IPS-20b (cell line): ENCODE measurements around the gene DNAH6.

Experiments used
- H3K27ac ChIP-seq: one replicate; pipeline ENCODE4 v1.5.1; 2013; ENCODE audit warnings: low read length
- H3K27me3 ChIP-seq: 2 replicates; pipeline ENCODE4 v1.6.1; 2013; ENCODE audit warnings: mild to moderate bottlenecking, low read length, inconsistent platforms; ENCODE audit not compliant: insufficient read depth
- H3K36me3 ChIP-seq: 2 replicates; pipeline ENCODE4 v1.6.1; 2013; ENCODE audit warnings: low read depth, mild to moderate bottlenecking, inconsistent platforms, low read length, moderate library complexity; ENCODE audit not compliant: insufficient read depth
- H3K4me1 ChIP-seq: 2 replicates; pipeline ENCODE4 v1.6.1; 2013; ENCODE audit warnings: mild to moderate bottlenecking, control low read depth, inconsistent platforms, low read length, moderate library complexity; ENCODE audit not compliant: insufficient read depth
- H3K4me3 ChIP-seq: 2 replicates; pipeline ENCODE4 v1.5.1; 2013; ENCODE audit warnings: mild to moderate bottlenecking, low read length, inconsistent platforms
- H3K9ac ChIP-seq: 2 replicates; pipeline ENCODE4 v1.6.1; 2013; ENCODE audit warnings: low read depth, mild to moderate bottlenecking, inconsistent platforms, low read length, moderate library complexity
- H3K9me3 ChIP-seq: 2 replicates; pipeline ENCODE4 v1.6.1; 2013; ENCODE audit warnings: mild to moderate bottlenecking, low read depth, low read length, inconsistent platforms; ENCODE audit not compliant: insufficient read depth

Gene DNAH6

GRCh38 chr2:84727315-84727714, 211.0 kb downstream of the DNAH6 start:
- H3K4me3 ChIP-seq = no peak overlapping the region
- H3K9me3 ChIP-seq = no peaks in the 10 kb centered on the region
- no peaks in the 10 kb centered on the region for H3K4me1 ChIP-seq

GRCh38 chr2:84729224-84729623, 212.9 kb downstream of the DNAH6 start:
- H3K4me1 ChIP-seq = no peaks in the 10 kb centered on the region
- H3K4me3 ChIP-seq = no peak overlapping the region
- no peak overlapping the region for H3K9ac ChIP-seq
- no peaks in the 10 kb centered on the region for H3K36me3 ChIP-seq
- no peaks in the 10 kb centered on the region for H3K27me3 ChIP-seq
- no peaks in the 10 kb centered on the region for H3K9me3 ChIP-seq
- H3K27ac ChIP-seq = no peak overlapping the region

More at GRCh38 chr2:84727315-84727714, 211.0 kb downstream of the DNAH6 start:
- Histone ChIP-seq H3K36me3 (no peaks in the 10 kb centered on the region), H3K27ac (no peak overlapping the region), H3K9ac (no peak overlapping the region), H3K27me3 (no peaks in the 10 kb centered on the region)

- Histone ChIP-seq H3K36me3 (no peaks in the 10 kb centered on the region), H3K4me3 (no peak overlapping the region), H3K9me3 (no peaks in the 10 kb centered on the region), H3K4me1 (no peaks in the 10 kb centered on the region), H3K9ac (no peak overlapping the region), H3K27ac (no peak overlapping the region), H3K27me3 (no peaks in the 10 kb centered on the region)
These were observed 214.9 kb downstream of the DNAH6 start for GRCh38 chr2:84731185-84731584.

GRCh38 chr2:84732897-84733778, 216.8 kb downstream of the DNAH6 start:
- H3K9me3 ChIP-seq = no peaks in the 10 kb centered on the region
- H3K4me1 ChIP-seq = no peaks in the 10 kb centered on the region
- no peak overlapping the region for H3K4me3 ChIP-seq
- H3K9ac ChIP-seq = no peak overlapping the region
- no peak overlapping the region for H3K27ac ChIP-seq
- no peaks in the 10 kb centered on the region for H3K27me3 ChIP-seq
- no peaks in the 10 kb centered on the region for H3K36me3 ChIP-seq

- H3K4me1 ChIP-seq = no peaks in the 10 kb centered on the region
- H3K27ac ChIP-seq = no peak overlapping the region
- no peak overlapping the region for H3K4me3 ChIP-seq
- no peak overlapping the region for H3K9ac ChIP-seq
- H3K9me3 ChIP-seq = no peaks in the 10 kb centered on the region
- H3K36me3 ChIP-seq = no peaks in the 10 kb centered on the region
- H3K27me3 ChIP-seq = no peaks in the 10 kb centered on the region
These were observed 219.1 kb downstream of the DNAH6 start for GRCh38 chr2:84735389-84735788.

- Histone ChIP-seq H3K9ac (no peak overlapping the region), H3K4me3 (no peak overlapping the region), H3K9me3 (no peaks in the 10 kb centered on the region), H3K36me3 (no peaks in the 10 kb centered on the region), H3K27ac (no peak overlapping the region), H3K4me1 (no peaks in the 10 kb centered on the region), H3K27me3 (no peaks in the 10 kb centered on the region)
These were observed 225.0 kb downstream of the DNAH6 start for GRCh38 chr2:84741182-84741822.

GRCh38 chr2:84748341-84748740, 232.0 kb downstream of the DNAH6 start:
- H3K27me3 ChIP-seq = no peaks in the 10 kb centered on the region
- H3K27ac ChIP-seq = no peak overlapping the region
- H3K9me3 ChIP-seq = no peaks in the 10 kb centered on the region
- no peak overlapping the region for H3K4me3 ChIP-seq
- no peaks in the 10 kb centered on the region for H3K36me3 ChIP-seq
- no peaks in the 10 kb centered on the region for H3K4me1 ChIP-seq
- H3K9ac ChIP-seq = no peak overlapping the region

GRCh38 chr2:84749442-84749841, 233.1 kb downstream of the DNAH6 start:
- H3K4me3 ChIP-seq = no peak overlapping the region
- no peak overlapping the region for H3K27ac ChIP-seq
- no peaks in the 10 kb centered on the region for H3K27me3 ChIP-seq
- no peaks in the 10 kb centered on the region for H3K9me3 ChIP-seq
- H3K9ac ChIP-seq = no peak overlapping the region
- H3K36me3 ChIP-seq = no peaks in the 10 kb centered on the region
- H3K4me1 ChIP-seq = no peaks in the 10 kb centered on the region

GRCh38 chr2:84755096-84755495, 238.8 kb downstream of the DNAH6 start:
- no peaks in the 10 kb centered on the region for H3K36me3 ChIP-seq
- H3K9ac ChIP-seq = no peak overlapping the region
- H3K9me3 ChIP-seq = no peaks in the 10 kb centered on the region
- H3K27ac ChIP-seq = no peak overlapping the region
- peaks cover 2% of the 10 kb centered on the region; the same call in 1 of the 2 replicates for H3K4me1 ChIP-seq
- H3K27me3 ChIP-seq = no peaks in the 10 kb centered on the region
- H3K4me3 ChIP-seq = no peak overlapping the region

GRCh38 chr2:84757648-84758047, 241.3 kb downstream of the DNAH6 start:
- H3K9ac ChIP-seq = no peak overlapping the region
- no peaks in the 10 kb centered on the region for H3K9me3 ChIP-seq
- no peaks in the 10 kb centered on the region for H3K27me3 ChIP-seq

GRCh38 chr2:84766791-84767190, 250.5 kb downstream of the DNAH6 start:
- Histone ChIP-seq H3K27me3 (no peaks in the 10 kb centered on the region), H3K4me3 (no peak overlapping the region), H3K9ac (no peak overlapping the region), H3K36me3 (no peaks in the 10 kb centered on the region), H3K4me1 (no peaks in the 10 kb centered on the region), H3K27ac (no peak overlapping the region), H3K9me3 (peaks cover 12% of the 10 kb centered on the region; the same call in 1 of the 2 replicates)

More at GRCh38 chr2:84757648-84758047, 241.3 kb downstream of the DNAH6 start:
- Histone ChIP-seq H3K36me3 (no peaks in the 10 kb centered on the region), H3K4me1 (peaks cover 2% of the 10 kb centered on the region; the same call in 1 of the 2 replicates), H3K4me3 (no peak overlapping the region), H3K27ac (no peak overlapping the region)

GRCh38 chr2:84768840-84769239, 252.5 kb downstream of the DNAH6 start:
- H3K4me1 ChIP-seq = no peaks in the 10 kb centered on the region
- H3K27ac ChIP-seq = no peak overlapping the region
- H3K36me3 ChIP-seq = no peaks in the 10 kb centered on the region
- no peak overlapping the region for H3K4me3 ChIP-seq
- peaks cover 18% of the 10 kb centered on the region for H3K9me3 ChIP-seq
- no peaks in the 10 kb centered on the region for H3K27me3 ChIP-seq
- H3K9ac ChIP-seq = no peak overlapping the region
